HG03095 (cell line): ENCODE measurements around the gene ABCC2.

ENCODE experiments used
- ATAC-seq: cut with Tn5 transposase; IDR thresholded peaks from one replicate; pipeline ENCODE4 v1.9.1; 2021; ENCODE audit warnings: moderate library complexity; ENCODE audit not compliant: unreplicated experiment

ABCC2 gene

GRCh38 chr10:99770408-99771045 is 11.9 kb upstream of the ABCC2 start:
- no peak for ATAC-seq

- ATAC-seq, result no peak
These were observed 6.6 kb upstream of the ABCC2 start for GRCh38 chr10:99775850-99776249.

- ATAC-seq, result no peak
These were observed 4.3 kb upstream of the ABCC2 start for GRCh38 chr10:99777918-99778714.

GRCh38 chr10:99779335-99779734 is 3.1 kb upstream of the ABCC2 start:
- ATAC-seq, result no peak

GRCh38 chr10:99781734-99782429 is 558 bp upstream of the ABCC2 start:
- ATAC-seq, result no peak

- no peak for ATAC-seq
These were observed 1.7 kb downstream of the ABCC2 start for GRCh38 chr10:99784016-99784726.

- ATAC-seq, result no peak
These were observed 2.4 kb downstream of the ABCC2 start for GRCh38 chr10:99784727-99785441.

GRCh38 chr10:99785646-99786045 is 3.2 kb downstream of the ABCC2 start:
- no peak for ATAC-seq

GRCh38 chr10:99787311-99787710 is 4.9 kb downstream of the ABCC2 start:
- ATAC-seq, result no peak

- ATAC-seq, result no peak
These were observed 5.5 kb downstream of the ABCC2 start for GRCh38 chr10:99787782-99788445.

- ATAC-seq, result no peak
These were observed 6.3 kb downstream of the ABCC2 start for GRCh38 chr10:99788598-99789256.

GRCh38 chr10:99791831-99792230 is 9.4 kb downstream of the ABCC2 start:
- no peak for ATAC-seq

GRCh38 chr10:99793819-99794218 is 11.4 kb downstream of the ABCC2 start:
- no peak for ATAC-seq

- ATAC-seq, result no peak
These were observed 14.5 kb downstream of the ABCC2 start for GRCh38 chr10:99796928-99797327.

GRCh38 chr10:99798031-99798430 is 15.6 kb downstream of the ABCC2 start:
- ATAC-seq, result no peak

GRCh38 chr10:99798920-99799319 is 16.5 kb downstream of the ABCC2 start:
- ATAC-seq, result no peak

- no peak for ATAC-seq
These were observed 17.2 kb downstream of the ABCC2 start for GRCh38 chr10:99799613-99800012.

- ATAC-seq, result no peak
These were observed 22.0 kb downstream of the ABCC2 start for GRCh38 chr10:99804471-99804870.

- no peak for ATAC-seq
These were observed 22.8 kb downstream of the ABCC2 start for GRCh38 chr10:99805190-99805589.

GRCh38 chr10:99806091-99806490 is 23.7 kb downstream of the ABCC2 start:
- no peak for ATAC-seq
